Effector memory CD4-positive, alpha-beta T cell (primary cell): ENCODE results near the gene KIF26A.
"Not testable (repeated sequence)": the region's sequence is repeated elsewhere in the genome, so short reads cannot be mapped to it uniquely, and the experiment has no call there.

ENCODE experiments used
- DNase-seq, 3 donors: peaks; one replicate each; pipeline ENCODE4 v3.0.0-alpha.2; 2020
- H3K27ac ChIP-seq: 2 replicates; pipeline ENCODE4 v1.7.0; 2013; ENCODE audit warnings: mild to moderate bottlenecking, low read length, moderate library complexity; ENCODE audit not compliant: insufficient read depth, poor library complexity, severe bottlenecking
- H3K27me3 ChIP-seq: replicated peaks from 2 replicates; pipeline ENCODE4 v1.7.0; 2013; ENCODE audit warnings: mild to moderate bottlenecking, low read length; ENCODE audit not compliant: insufficient read depth, control insufficient read depth, poor library complexity, severe bottlenecking
- H3K36me3 ChIP-seq: 2 replicates; pipeline ENCODE4 v1.7.0; 2013; ENCODE audit warnings: mild to moderate bottlenecking, low read length, moderate library complexity; ENCODE audit not compliant: control insufficient read depth, insufficient read depth
- H3K4me1 ChIP-seq: 2 replicates; pipeline ENCODE4 v1.7.0; 2013; ENCODE audit warnings: low read length, mild to moderate bottlenecking; ENCODE audit not compliant: control insufficient read depth, insufficient read depth, poor library complexity, severe bottlenecking
- H3K4me3 ChIP-seq: 2 replicates; pipeline ENCODE4 v1.7.0; 2013; ENCODE audit warnings: low read length, low read depth, mild to moderate bottlenecking; ENCODE audit not compliant: insufficient read depth, poor library complexity, severe bottlenecking
- H3K9me3 ChIP-seq: 2 replicates; pipeline ENCODE4 v1.7.0; 2013; ENCODE audit warnings: mild to moderate bottlenecking, low read length, moderate library complexity; ENCODE audit not compliant: control insufficient read depth

The KIF26A gene

DNA sequence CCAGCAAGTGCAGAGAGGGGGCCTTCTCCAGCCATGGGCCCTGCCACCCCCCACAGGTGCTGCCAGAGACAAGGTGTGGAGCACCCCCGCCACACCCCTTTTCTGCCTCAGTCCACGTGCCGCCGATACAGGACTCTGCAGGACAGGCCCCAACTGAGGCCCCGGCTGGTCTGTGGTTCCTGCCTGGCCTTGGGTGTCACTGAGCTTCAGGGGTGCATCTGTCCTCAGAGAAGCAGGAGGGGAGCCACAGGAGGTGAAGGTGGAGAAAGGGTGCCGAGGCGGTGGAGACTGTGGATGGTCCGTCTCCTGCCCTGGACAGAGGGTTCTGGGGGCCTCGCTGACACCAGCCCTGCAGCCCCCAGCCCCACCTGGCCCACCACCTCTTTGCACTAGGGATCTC, 63.1 kb downstream of the KIF26A start:
- no peak for DNase-seq
- Histone ChIP-seq H3K4me3 (no peak overlapping the region), H3K27me3 (no peaks in the 10 kb centered on the region), H3K27ac (no peak overlapping the region), H3K9me3 (no peaks in the 10 kb centered on the region), H3K36me3 (no peaks in the 10 kb centered on the region), H3K4me1 (no peaks in the 10 kb centered on the region)

DNA sequence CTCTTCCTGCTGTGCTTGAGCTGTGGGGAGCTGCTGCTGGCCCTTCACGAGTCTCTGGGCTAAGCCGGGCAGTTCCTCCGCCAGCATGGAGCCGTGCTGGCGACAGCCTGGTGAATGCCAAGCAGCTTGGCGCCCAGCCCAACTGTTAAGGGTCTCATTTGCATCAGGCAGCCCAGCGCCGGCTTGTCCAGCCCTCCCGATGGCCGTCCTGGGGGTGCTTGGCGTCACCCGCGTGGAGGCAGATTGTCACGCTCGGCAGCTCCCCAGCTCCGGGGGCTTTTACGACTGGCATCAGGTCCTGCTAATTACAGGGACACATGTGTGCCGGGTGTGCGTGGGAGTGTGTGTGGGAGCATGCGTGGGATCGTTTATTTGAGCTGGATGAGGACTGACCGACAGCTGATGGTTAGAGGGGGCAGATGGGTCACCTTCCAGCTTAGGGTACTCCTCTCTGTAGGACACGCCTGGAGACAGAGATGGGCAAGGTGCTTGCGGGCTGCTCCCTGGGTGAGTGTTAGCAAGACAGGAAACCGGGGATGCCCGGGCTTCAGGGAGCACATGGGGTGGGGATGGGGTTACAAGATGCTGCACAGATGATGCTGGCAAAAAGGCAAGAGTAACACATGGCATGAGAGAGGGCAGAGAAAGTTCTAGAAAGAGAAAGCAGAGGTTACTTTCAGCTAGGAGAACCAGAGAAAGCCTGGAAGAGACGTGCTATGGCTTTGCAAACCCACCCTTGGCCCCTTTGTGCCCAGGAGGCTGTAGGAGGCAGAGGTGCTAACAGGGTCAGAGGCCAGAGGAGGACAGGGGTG, 64.1 kb downstream of the KIF26A start:
- Histone ChIP-seq H3K4me1 (no peaks in the 10 kb centered on the region), H3K4me3 (no peak overlapping the region), H3K9me3 (no peaks in the 10 kb centered on the region), H3K27me3 (no peaks in the 10 kb centered on the region), H3K36me3 (no peaks in the 10 kb centered on the region), H3K27ac (no peak overlapping the region)
- DNase-seq: no peak

DNA sequence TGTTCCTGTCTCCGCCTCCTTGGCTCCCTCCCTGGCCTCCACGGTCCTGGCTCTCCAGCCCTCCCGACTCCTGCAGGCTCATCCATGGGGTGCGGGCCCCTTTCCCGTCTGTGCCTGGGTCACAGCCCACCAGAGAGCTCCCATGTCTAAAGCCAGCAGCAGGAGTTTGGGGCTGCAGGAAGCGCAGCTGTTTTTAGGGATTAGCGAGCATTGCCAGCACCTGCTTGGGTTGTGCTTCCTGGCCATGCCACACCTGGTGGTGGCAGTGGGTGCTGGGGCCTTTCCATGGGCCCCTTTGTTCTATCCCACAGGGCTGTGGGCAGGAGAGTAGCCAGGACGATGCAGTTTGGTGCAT, 64.7 kb downstream of the KIF26A start:
- no peak for DNase-seq
- no peaks in the 10 kb centered on the region for H3K36me3 ChIP-seq
- H3K4me1 ChIP-seq: no peaks in the 10 kb centered on the region
- H3K4me3 ChIP-seq: no peak overlapping the region
- no peaks in the 10 kb centered on the region for H3K27me3 ChIP-seq
- H3K9me3 ChIP-seq: no peaks in the 10 kb centered on the region
- H3K27ac ChIP-seq: no peak overlapping the region

GRCh38 chr14:104204660-104205149, 66.3 kb downstream of the KIF26A start:
- Histone ChIP-seq H3K27me3 (no peaks in the 10 kb centered on the region), H3K27ac (no peak overlapping the region), H3K4me1 (no peaks in the 10 kb centered on the region), H3K36me3 (no peaks in the 10 kb centered on the region), H3K9me3 (no peaks in the 10 kb centered on the region), H3K4me3 (no peak overlapping the region)
- DNase-seq: no peak

DNA sequence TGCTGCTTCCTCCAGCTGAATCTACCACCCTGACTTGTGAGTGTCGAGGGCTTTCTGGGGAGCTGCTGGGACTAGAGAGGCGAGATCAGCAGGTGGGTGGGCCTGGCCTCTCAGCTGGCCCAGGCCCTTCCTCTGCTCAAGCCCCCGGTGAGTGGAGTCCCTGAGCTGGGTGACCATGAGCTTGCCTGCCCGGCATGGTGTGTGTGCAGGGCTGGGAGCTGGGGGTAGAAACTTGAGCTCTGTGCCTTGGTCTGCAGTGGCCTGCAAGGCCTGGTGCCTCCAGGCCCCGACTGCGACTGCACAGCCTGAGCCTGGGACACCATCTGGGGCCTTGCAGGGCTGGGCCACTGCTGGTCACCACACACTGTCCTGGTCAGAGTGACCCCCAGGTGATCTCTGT, 67.4 kb downstream of the KIF26A start:
- Histone ChIP-seq H3K4me1 (no peaks in the 10 kb centered on the region), H3K4me3 (no peak overlapping the region), H3K27me3 (no peaks in the 10 kb centered on the region), H3K9me3 (no peaks in the 10 kb centered on the region), H3K27ac (no peak overlapping the region), H3K36me3 (no peaks in the 10 kb centered on the region)
- DNase-seq: no peak

GRCh38 chr14:104206281-104206904, 68.0 kb downstream of the KIF26A start:
- no peak overlapping the region for H3K4me3 ChIP-seq
- no peaks in the 10 kb centered on the region for H3K27me3 ChIP-seq

GRCh38 chr14:104207142-104208014, 69.0 kb downstream of the KIF26A start:
- H3K4me1 ChIP-seq: no peaks in the 10 kb centered on the region
- no peak for DNase-seq
- H3K27ac ChIP-seq: no peak overlapping the region
- H3K36me3 ChIP-seq: no peaks in the 10 kb centered on the region
- H3K9me3 ChIP-seq: no peaks in the 10 kb centered on the region
- H3K27me3 ChIP-seq: no peaks in the 10 kb centered on the region
- H3K4me3 ChIP-seq: no peak overlapping the region

More at GRCh38 chr14:104206281-104206904, 68.0 kb downstream of the KIF26A start:
- H3K4me1 ChIP-seq: no peaks in the 10 kb centered on the region
- H3K9me3 ChIP-seq: no peaks in the 10 kb centered on the region
- H3K36me3 ChIP-seq: no peaks in the 10 kb centered on the region
- no peak overlapping the region for H3K27ac ChIP-seq
- DNase-seq: no peak

GRCh38 chr14:104208015-104208295, 69.6 kb downstream of the KIF26A start:
- H3K9me3 ChIP-seq, DNase-seq, H3K4me3 ChIP-seq, H3K27me3 ChIP-seq, H3K36me3 ChIP-seq, H3K4me1 ChIP-seq, H3K27ac ChIP-seq: not testable (repeated sequence)

DNA sequence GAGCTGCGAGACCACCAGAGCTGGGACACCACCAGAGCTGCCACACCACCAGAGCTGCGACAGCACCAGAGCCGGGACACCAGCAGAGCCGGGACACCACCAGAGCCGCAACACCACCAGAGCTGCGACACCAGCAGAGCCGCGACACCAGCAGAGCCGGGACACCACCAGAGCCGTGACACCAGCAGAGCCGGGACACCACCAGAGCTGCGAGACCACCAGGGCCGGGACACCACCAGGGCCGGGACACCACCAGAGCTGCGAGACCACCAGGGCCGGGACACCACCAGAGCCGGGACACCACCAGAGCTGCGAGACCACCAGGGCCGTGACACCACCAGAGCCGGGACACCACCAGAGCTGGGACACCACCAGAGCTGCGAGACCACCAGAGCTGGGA, 69.9 kb downstream of the KIF26A start:
- H3K27ac ChIP-seq, H3K4me3 ChIP-seq, H3K4me1 ChIP-seq, H3K36me3 ChIP-seq, DNase-seq, H3K9me3 ChIP-seq, H3K27me3 ChIP-seq: not testable (repeated sequence)

- not testable (repeated sequence) for H3K4me1 ChIP-seq, H3K36me3 ChIP-seq, H3K9me3 ChIP-seq, H3K27ac ChIP-seq, DNase-seq, H3K4me3 ChIP-seq, H3K27me3 ChIP-seq
These were observed 70.7 kb downstream of the KIF26A start for GRCh38 chr14:104209071-104209470.
